GM19351 (cell line): ENCODE data around the gene TKFC.

ENCODE experiments used
- ATAC-seq: cut with Tn5 transposase; IDR thresholded peaks from one replicate; pipeline ENCODE4 v1.9.1; 2021; ENCODE audit warnings: mild to moderate bottlenecking, moderate library complexity; ENCODE audit not compliant: unreplicated experiment

Gene TKFC

DNA sequence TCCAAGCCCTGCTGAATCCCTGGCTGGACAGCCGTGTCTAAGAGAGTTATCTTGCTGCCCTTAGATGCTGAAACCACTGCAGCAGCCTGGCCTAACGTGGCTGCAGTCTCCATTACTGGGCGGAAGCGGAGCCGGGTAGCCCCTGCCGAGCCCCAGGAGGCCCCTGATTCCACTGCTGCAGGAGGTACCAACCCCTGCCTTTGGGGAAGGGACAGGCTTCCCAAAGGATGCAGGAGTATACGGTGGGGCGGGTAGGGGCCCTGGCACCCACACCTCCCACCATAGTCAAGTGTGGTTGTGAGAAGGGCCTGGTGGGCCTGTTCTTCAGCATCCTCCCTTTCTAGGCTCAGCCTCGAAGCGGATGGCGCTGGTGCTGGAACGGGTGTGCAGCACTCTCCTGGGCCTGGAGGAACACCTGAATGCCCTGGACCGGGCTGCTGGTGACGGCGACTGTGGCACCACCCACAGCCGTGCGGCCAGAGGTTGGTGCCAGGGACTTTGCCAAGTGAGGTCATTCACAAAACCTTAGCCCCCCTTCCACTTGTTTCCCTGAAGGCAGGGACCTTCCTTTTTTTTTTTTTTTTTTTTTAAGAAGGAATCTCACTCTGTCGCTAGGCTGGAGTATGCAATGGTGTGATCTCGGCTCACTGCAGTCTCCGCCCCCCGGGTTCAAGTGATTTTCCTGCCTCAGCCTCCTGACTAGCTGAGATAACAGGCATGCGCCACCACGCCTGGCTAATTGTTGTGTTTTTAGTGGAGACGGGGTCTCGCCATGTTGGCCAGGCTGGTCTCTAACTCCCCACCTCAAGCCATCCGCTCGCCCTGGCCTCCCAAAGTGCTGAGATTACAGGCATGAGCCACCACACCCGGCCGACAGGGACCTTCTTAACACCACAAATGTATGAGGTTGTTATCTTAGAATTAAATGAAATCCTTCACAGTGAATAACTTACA is 11.0 kb downstream of the TKFC start:
- no peak for ATAC-seq

DNA sequence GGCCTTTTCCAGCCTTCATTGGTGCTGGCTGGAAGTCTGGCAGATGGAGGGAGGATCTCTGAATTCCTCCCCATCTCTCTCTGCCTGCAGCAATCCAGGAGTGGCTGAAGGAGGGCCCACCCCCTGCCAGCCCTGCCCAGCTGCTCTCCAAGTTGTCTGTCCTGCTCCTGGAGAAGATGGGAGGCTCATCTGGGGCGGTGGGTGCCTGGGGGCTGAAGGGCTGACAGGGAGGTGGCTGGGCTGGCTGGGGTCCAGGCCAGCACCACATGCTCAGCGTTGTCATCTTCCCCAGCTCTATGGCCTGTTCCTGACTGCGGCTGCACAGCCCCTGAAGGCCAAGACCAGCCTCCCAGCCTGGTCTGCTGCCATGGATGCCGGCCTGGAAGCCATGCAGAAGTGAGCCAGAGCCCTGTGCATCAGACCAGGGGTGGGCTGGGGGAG is 12.2 kb downstream of the TKFC start:
- ATAC-seq = no peak

DNA sequence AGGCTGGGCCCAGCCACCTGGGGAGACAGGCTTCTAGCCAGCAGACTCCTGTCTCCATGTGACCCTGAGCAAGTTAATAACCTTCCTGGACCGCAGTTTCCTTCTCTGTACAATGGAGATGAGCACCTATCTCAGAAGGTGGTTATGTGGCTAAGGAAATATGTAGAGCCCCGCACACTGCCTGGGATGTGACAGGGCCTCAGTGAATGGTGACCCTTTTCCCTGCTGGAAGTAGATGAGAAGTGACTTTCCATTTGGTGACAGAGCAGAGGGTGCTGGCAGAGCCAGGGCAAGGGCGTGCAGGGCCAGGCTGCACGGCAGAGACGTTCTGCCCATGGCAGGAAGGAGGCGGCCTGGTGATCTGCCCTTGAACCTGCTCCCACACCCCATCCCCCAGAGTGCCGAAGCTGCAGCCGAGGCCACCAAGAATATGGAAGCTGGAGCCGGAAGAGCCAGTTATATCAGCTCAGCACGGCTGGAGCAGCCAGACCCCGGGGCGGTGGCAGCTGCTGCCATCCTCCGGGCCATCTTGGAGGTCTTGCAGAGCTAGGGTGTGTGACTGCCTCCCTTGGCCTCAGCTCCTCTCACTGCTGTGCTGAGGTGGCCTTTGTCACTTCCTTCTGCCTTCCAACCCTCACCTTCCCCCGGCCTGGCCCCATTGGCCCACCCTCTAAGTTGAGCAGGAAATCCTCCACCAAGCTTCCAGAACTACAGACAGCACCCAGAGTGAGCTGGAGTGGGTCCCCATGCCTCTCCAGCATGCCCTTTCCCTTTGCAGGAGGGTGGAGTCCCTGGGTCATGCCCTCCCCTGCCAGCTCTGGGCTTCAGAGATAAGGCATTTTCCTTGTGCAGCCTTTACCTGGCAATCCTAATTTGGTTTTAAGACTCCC is 13.2 kb downstream of the TKFC start:
- no peak for ATAC-seq

DNA sequence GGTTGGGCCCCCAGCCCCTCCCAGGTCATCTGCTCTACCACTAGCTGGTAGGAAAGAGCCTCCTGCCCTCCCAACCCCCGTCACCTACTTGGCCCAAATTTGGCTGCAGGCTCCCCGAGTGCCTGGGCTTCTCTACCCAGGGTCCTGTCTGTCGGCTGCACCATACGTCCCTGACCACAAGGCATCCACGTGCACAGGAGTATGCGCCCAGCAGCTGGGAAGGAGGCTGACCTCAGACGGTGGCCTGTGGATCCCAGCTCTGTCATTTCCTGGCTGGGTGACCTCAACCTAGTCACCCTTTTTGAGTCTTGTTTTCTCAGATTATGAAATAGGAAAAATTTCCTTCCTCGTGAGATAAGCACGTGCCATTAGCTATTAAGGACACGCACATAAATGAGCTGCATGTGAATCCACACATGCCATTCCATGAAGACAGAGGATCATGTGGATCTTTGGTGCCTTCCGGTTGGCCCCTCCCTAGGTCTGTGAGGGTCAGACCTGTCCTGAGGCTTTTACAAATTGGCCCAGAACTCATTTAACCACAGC is 15.0 kb downstream of the TKFC start:
- ATAC-seq = no peak

- no peak for ATAC-seq
Observed at GRCh38 chr11:61349189-61349751, 16.2 kb downstream of the TKFC start.

- ATAC-seq = no peak
Observed at GRCh38 chr11:61349916-61350315, 16.9 kb downstream of the TKFC start.

- no peak for ATAC-seq
Observed at GRCh38 chr11:61350336-61350735, 17.3 kb downstream of the TKFC start.

- no peak for ATAC-seq
Observed at GRCh38 chr11:61350803-61351202, 17.8 kb downstream of the TKFC start.

DNA sequence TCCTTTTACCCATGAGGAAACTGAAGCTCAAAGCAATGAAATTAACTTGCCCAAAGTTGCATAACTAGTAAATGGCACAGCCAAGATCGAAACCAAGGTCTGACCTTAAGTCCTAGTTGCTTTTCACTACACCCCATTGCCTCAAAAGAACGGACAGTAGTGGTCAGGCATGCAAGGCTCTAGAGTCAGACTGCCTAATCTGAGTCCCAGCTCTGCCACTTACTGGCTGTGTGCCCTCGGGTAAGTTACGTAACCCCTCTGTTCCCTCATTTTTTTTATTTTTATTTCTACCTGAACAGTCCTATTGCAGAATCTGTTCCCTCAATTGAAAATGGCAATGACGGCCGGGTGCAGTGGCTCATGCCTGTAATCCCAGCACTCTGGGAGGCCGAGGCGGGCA is 19.0 kb downstream of the TKFC start:
- no peak for ATAC-seq

DNA sequence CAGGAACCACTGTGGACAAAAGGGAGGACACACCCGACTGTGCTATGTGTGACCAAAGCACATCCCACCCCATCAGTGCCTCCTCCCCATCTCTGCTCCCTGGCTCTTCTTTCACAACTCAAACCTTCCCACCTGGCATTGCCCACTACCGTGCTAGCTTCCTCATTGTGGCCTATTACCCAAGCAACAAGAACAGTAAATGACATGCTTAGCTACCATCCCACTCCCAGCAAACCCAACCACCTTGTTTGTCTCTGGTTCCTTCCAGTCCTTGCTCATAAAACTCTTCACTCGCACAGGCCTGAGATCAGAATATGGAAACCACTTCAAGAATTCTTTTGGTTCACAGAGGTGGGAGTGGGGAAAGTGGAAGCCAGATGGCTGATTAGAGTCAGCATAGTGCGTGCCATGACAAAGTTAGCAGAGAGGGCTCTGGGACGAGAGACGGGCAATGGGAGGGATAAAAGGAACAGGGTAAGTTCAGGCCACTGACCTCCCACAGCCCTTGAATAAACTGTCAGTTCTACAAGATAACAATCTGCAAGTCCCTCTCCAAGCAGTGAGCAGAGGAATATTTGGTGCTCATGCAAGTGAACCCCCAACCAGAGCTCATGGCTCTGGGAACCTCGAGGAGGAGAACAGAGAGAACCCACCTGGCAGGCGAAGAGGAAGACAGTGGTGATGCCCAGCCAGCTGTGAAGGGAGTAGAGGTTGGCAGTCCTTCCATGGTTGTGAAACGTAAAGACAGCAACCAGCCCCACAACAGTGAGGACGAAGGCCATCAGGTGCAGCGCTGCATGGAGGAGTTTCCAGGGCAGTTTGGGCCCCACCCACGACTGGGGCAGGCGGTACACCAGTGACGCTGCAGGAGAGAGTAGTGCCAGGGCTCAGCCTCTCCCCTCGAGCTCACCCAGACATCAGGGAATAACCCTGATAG is 20.4 kb downstream of the TKFC start:
- ATAC-seq = no peak

DNA sequence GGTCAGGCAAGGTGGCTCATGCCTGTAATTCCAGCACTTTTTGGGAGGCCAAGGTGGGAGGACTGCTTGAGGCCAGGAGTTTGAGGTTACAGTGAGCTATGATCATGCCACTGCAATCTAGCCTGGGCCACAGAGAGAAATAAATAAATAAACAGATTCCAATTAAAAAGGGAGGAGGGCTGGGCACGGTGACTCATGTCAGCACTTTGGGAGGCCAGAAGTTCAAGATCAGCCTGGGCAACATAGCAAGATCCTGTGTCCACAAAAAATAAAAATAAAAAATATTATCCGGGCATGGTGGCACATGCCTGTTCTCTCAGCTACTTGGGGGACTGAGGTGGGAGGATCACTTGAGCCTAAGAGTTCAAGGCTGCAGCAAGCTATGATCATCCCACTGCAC is 21.2 kb downstream of the TKFC start:
- ATAC-seq = no peak

GRCh38 chr11:61356706-61357105 is 23.7 kb downstream of the TKFC start:
- ATAC-seq = no peak

DNA sequence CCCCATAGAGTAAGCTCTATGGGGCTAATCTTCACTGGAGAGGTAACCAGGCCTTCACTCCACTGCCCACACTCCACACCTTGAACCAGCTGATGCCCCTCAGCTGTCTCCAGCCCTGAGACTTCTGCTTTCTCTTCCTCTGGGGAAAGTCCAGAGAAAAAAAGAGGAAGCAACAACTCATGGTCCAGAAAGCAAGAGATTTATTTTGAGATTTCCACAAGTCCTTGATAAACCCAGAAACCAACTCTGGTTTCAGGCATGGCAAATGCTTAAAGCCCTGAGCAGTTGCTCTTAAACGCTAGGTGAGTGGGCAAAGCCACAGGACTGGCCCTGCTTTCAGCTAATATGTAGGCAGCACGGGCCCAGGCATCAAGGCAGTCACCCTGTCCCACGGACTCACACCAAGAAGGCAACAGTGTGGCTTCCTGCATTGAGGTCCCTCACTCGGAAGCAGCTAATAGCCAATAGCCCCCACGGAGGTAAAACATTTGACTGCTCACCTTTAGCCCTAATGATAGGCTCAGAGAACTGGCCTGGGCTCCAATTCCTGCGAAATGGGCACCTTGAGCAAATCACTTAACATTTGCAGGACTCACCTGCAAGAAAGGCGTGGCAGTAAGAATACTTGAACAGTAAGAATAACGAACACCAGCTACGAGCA is 24.3 kb downstream of the TKFC start:
- peak; percentile 40 for ATAC-seq

DNA sequence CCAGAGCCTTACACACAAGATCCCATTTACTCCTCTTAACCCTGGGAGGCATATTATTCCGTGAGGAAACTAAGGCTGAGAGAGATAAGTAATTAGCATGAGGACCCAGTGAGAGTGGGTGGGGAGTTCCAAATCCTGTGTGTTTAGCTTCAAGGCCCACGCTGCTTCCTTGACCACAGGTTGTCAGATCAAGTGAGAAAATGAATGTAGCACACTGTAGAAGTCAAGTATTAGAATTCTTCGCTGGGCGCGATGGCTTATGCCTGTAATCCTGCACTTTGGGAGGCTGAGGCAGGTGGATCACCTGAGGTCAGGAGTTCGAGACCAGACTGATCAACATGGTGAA is 24.8 kb downstream of the TKFC start:
- no peak for ATAC-seq

DNA sequence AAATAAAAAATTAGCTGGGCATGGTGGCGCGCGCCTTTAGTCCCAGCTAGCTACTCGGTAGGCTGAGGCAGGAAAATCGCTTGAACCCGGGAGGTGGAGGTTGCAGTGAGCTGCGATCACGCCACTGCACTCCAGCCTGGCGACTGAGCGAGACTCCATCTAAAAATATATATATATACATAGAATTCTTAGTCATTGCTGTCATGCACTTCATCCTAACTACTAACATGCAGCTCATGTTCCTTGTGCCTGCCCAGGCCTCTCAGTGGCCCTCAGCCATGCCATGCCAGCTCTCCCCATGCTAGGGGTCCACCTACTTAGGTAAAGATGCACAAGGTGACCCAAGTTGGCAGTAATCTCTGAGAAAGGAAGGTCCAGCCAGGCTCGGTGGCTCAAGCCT is 25.5 kb downstream of the TKFC start:
- no peak for ATAC-seq

GRCh38 chr11:61359516-61359915 is 26.5 kb downstream of the TKFC start:
- no peak for ATAC-seq

- no peak for ATAC-seq
Observed at GRCh38 chr11:61361237-61361740, 28.3 kb downstream of the TKFC start.

DNA sequence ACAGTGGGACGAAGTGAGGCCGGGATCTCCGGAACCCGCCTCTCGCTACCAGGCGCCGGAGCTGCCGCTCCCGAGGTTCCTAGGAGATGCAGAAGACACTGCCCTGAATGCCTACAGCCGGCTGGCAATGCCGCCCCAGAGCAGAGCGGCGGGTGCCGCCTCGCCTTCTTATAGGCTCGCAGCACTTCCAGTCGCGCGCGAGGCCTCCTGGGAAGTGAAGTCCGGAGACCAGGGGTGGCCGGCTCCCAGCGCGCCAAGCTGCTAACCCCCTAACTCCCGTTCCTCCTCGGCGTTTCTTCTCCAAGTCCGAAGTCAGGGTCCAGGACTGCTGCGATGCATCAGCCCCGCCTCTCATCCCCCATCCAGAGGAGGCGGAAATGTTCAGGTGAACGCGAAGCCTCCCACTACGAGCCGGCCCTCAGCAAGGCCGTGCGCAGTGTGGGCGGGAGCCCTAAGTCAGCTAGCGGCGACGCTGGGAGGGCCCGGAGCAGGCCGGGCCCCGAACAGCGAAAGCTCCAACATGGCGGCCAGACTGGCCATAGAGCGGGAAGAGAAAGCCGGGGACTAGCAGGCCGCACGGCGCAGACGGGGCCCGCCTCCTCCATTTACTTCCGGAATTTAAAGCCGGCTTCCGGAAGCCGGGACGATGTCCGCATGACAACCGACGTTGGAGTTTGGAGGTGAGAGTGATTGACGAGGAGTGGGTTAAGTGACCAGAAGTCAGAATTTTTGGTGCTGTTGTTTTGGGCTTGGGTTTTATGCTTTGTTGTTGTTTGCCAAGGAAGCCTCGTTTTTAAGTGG is 28.9 kb downstream of the TKFC start, which contains the start of the genes CYB561A3 and TMEM138:
Gene CYB561A3, minus strand, starts transcription at position 142 of the 801 bp plus-strand sequence. CDS start 5,169 bp downstream, outside the sequence.
Gene TMEM138, plus strand, starts transcription at position 634 of the 801 bp plus-strand sequence. CDS start 2,017 bp downstream, outside the sequence.
- ATAC-seq = peak; percentile 82
